HG03378 (cell line): ENCODE data around the gene PDK2.

Experiments used
- ATAC-seq: cut with Tn5 transposase; IDR thresholded peaks from one replicate; pipeline ENCODE4 v1.9.1; 2021; ENCODE audit warnings: mild to moderate bottlenecking, moderate library complexity; ENCODE audit not compliant: unreplicated experiment

Gene PDK2

DNA sequence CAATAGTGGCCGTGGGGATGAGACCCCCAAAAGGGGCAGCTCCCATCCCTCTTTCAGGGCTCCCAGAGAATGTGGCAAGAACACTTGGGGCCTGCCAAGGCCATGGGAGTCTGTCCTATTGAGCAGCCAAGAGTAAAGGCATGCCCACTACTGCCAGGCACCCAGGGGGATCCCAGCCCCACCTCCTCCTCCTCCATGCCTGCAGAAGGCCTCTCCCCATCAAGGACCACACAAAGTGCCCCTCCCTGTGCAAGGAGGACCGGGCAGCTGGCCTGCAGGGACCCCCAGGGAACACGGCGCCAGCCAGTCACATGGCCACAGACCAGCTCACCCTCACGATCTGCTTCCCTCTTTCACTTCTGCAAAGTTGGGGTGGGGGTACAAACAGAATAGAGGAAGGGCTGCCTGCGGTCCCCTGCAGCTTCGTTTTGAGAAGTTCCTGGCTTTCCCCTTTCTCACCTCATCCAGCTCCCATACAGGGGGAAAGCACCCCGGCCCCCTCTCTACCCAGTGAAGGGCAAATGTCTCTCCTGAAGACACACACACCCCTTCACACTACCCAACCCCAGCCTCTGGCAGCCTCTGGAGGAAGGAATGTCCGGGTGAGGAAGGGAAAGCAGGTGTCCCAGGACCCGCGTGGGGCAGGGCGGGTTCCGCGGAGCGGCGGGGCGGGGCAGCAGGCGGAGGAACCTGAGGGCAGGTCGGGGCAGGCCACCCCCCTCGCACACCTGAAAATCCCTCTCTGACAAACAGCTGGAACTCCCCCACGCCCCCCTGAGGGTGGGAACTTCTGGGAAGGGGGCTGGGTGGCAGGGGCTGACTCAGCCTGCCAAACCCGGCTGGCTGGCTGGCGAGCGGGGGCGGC, 53.3 kb downstream of the PDK2 start:
- peak; percentile 43 for ATAC-seq

GRCh38 chr17:50149091-50149416, 53.9 kb downstream of the PDK2 start:
- ATAC-seq = no peak

GRCh38 chr17:50149417-50150353, 54.5 kb downstream of the PDK2 start:
- no peak for ATAC-seq

DNA sequence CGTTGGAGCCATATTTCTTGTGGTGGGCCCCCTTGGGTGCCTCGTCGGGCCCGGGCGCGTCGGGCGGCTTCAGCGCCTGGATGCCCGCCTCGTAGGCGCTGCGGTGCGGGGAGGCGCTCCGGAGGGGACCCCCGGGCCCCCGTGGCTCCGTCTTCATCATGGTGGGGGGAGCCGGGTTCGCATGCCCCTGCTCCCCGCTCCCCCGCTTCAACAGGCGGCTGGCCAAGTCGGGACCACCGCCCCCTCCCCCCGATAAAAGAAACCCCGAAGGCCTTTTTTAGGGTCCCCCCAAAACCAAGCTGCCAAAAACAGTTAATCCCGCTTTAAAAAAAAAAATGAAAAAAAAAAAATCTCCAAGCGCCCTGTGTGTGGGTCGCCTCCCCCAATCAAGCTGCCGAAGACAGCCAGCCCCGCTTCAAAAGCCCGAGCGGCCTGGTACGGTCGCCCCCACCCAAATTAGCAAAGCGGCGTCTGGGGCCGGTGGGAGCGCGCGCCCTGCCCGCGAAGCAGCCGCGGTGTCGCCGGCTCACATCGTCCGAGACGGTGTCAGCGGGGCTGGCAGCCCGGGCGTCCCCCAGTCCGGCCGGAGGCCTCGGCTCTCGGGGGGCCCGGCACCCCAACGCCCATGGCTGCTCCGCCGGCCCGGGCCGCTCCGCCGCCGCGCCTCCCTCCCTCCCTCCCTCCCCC, 55.3 kb downstream of the PDK2 start, which contains the start of gene PPP1R9B:
PPP1R9B (minus strand) TSS at position 324 of the 687 bp plus-strand sequence; CDS start at position 160, 164 bp downstream.
- ATAC-seq = no peak

- no peak for ATAC-seq
Measured at GRCh38 chr17:50151041-50151936, 56.1 kb downstream of the PDK2 start.

DNA sequence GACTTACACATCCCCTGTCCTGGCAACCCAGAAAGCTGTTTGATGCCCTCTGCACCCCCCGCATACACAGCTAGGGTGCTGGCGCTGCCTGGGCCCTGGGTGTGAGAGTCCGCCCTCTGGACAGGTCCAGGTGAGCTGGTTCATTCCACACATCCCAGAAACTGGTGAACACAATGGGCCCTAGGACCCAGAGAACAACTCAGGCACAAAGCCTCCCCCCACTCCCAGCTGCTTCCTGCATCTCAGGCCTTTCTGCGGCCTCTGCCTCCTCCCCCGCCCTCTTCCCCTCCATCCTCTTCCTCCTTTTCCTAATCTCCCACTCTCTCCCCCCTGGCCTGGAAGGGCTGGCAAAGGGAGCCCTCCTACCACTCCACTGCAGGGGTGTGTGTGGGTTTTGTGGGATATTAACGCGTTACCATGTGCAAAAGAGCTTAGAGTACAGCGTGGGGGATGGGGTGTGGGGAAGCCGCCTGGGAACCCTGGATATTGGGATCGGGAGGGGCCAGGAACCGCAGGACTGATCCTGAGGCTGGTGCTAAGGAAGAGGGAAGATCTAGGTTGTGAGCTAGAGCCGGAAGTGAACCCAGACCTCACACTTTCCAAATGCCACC, 56.9 kb downstream of the PDK2 start:
- no peak for ATAC-seq

- no peak for ATAC-seq
Measured at GRCh38 chr17:50152736-50153135, 57.6 kb downstream of the PDK2 start.

GRCh38 chr17:50153650-50154575, 58.8 kb downstream of the PDK2 start:
- no peak for ATAC-seq

DNA sequence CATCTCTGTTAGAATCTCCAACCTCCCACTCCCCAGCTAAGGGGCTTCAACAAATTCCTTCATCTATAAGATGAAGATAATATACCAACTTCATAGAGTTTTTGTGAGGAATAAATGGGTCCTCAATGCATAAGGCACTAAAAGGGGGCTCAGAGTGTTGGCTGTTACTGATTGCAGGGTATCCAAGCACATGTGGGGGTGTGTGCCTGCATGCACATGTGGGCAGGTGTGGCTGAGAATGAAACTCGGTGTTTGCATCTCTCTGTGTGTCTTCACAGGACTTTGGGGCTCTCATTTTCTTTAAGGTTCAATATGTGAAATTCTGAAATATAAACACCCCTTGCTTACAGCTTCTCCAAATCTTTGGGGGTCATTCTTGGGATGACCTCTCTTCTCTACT, 59.5 kb downstream of the PDK2 start:
- no peak for ATAC-seq

DNA sequence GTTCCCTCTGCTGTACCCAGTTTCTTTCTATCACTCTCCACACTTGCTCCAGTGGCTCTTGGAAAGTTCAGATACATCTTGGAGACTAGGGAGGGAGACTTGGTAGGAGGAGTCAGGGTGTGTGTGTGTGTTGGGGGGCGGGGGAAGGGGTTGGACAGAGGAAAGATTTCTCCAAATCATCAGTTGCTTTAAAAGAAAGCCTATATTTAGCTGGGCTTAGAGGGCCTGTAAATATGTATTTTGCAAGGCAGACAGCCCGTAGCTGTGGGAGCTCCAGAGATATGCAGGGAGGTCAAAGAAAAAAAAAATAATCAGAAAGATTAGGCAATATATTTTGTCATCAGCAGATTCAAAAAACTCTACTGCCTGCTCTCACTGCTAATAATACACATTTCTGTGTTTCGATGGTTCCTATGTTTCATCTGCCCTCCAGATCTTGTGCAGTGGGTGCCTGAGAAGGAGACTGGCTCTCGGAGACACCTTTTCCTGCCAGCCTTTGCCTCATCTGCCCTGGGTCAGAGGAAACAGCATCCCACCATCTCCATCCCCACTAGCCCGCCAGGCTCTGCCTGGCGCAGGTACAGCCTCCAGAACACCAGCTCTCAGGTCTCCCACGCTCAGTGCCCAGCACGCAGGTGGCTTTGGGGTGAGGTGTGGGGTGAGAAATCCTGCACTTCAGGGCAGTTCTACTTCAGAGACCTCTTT, 60.1 kb downstream of the PDK2 start:
- no peak for ATAC-seq

DNA sequence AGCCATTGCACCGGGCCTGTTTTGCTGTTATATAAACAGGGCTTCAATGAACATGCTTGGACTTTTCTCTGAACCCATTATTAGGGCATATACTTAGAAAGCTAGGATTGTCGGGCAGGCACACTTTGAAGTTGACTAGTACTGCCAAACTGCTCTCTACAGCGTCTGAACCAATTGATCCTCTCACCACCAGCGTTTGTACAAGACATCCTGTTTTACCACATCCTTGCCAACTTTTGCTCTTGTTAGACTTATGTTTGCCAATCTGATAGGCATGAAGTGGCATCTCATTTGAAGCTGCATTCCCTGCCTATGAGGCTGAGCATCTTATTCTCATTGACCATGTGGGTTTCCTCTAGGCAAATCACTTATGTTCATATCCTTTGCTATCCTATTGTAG, 62.7 kb downstream of the PDK2 start:
- no peak for ATAC-seq

GRCh38 chr17:50161023-50161910, 66.1 kb downstream of the PDK2 start:
- peak; percentile 57 for ATAC-seq
